SU-DHL-6 (cell line): ENCODE measurements around the gene COL4A2.

Experiments
- H2AFZ ChIP-seq: fragments of 200-600 bp; sonication (generic); 2 replicates; pipeline ENCODE4 v1.6.1; 2014; ENCODE audit warnings: low read depth, mild to moderate bottlenecking, moderate library complexity, mixed read lengths, antibody characterized with exemption, low read length; ENCODE audit not compliant: severe bottlenecking
- H3F3A ChIP-seq: fragments of 200-600 bp; shearing (Covaris generic); 2 replicates; pipeline ENCODE4 v1.6.0; 2016; ENCODE audit warnings: antibody characterized with exemption, mild to moderate bottlenecking; ENCODE audit not compliant: insufficient read depth
- H3K27ac ChIP-seq: fragments of 200-600 bp; sonication (generic); 2 replicates; pipeline ENCODE4 v1.5.1; 2016; ENCODE audit warnings: low read depth, mild to moderate bottlenecking, low read length, moderate library complexity, mixed read lengths
- H3K27me3 ChIP-seq: fragments of 200-600 bp; sonication (generic), shearing (Covaris generic); 2 replicates; pipeline ENCODE4 v1.6.0; 2014; ENCODE audit warnings: mild to moderate bottlenecking, low read length
- H3K36me3 ChIP-seq: fragments of 200-600 bp; sonication (generic); 2 replicates; pipeline ENCODE4 v1.6.1; 2014; ENCODE audit warnings: mild to moderate bottlenecking, low read length, mixed read lengths
- H3K4me2 ChIP-seq: fragments of 300-600, 200-600 bp; shearing (Covaris generic), sonication (generic); 2 replicates; pipeline ENCODE4 v1.6.0; 2014; ENCODE audit warnings: low read length, low read depth, mild to moderate bottlenecking; ENCODE audit not compliant: poor library complexity, severe bottlenecking
- H3K4me3 ChIP-seq: fragments of 200-600 bp; sonication (generic); 2 replicates; pipeline ENCODE4 v1.5.1; 2014; ENCODE audit warnings: antibody characterized with exemption, low read length, mild to moderate bottlenecking, mixed read lengths; ENCODE audit not compliant: insufficient read depth, poor library complexity, severe bottlenecking
- H3K79me2 ChIP-seq: fragments of 200-600 bp; sonication (generic); 2 replicates; pipeline ENCODE4 v1.6.1; 2014; ENCODE audit warnings: mild to moderate bottlenecking, low read length, moderate library complexity; ENCODE audit not compliant: insufficient read depth
- H3K9ac ChIP-seq: fragments of 200-600 bp; sonication (generic); 2 replicates; pipeline ENCODE4 v1.7.0; 2014; ENCODE audit warnings: mild to moderate bottlenecking, low read length
- H3K9me2 ChIP-seq: fragments of 200-600 bp; sonication (generic); replicated peaks from 2 replicates; pipeline ENCODE4 v1.6.1; 2014; ENCODE audit warnings: low read length; ENCODE audit not compliant: insufficient read depth
- H3K9me3 ChIP-seq: fragments of 200-600 bp; sonication (generic); 2 replicates; pipeline ENCODE4 v1.6.1; 2014; ENCODE audit warnings: low read length, mixed read lengths; ENCODE audit not compliant: insufficient read depth
- H4K20me1 ChIP-seq: fragments of 200-600 bp; sonication (generic); 2 replicates; pipeline ENCODE4 v1.6.1; 2014; ENCODE audit warnings: low read depth, mild to moderate bottlenecking, antibody characterized with exemption, low read length, moderate library complexity, mixed read lengths
- EZH2phosphoT487 ChIP-seq: fragments of 200-600 bp; sonication (generic), shearing (Covaris generic); conservative IDR thresholded peaks from 2 replicates; pipeline ENCODE4 v1.6.1; 2018; ENCODE audit warnings: mild to moderate bottlenecking, antibody characterized with exemption, low read length, moderate library complexity, mixed read lengths
- TF ChIP-seq, protein P1 (sequence below): fragments of 200-600 bp; sonication (generic); IDR thresholded peaks from one replicate; pipeline ENCODE4 v1.5.1; 2017; ENCODE audit warnings: antibody characterized with exemption, mild to moderate bottlenecking, low read length, moderate library complexity; ENCODE audit not compliant: insufficient read depth, poor library complexity, severe bottlenecking

The COL4A2 gene

DNA sequence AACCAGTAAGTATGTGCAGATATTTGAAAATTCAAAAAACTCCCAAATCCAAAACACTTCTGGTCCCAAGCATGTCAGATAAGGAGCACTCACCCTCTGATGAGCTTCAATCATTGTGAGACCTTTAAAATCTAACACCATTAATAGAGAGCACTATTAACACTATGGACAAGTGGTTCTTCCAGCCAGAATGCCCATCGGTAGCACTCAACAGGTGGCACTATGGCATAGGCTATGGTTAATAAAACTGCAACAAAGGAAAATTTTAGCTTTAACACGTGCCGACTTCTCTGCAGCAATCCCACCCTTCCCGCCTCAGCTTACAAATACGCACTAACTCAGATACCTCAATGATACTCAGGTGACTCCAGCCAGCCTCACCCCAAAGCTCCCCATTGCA lies 62.3 kb downstream of the COL4A2 start:
- Histone ChIP-seq H3K79me2 (no peaks in the 10 kb centered on the region), H3F3A (no peaks in the 10 kb centered on the region), H3K4me3 (no peak overlapping the region), H3K36me3 (no peaks in the 10 kb centered on the region), H3K9ac (no peak overlapping the region), H4K20me1 (no peaks in the 10 kb centered on the region), H3K27ac (no peak overlapping the region), H3K4me2 (no peak overlapping the region), H3K9me2 (no peaks in the 10 kb centered on the region), H3K27me3 (no peaks in the 10 kb centered on the region), H3K9me3 (no peaks in the 10 kb centered on the region), H2AFZ (no peak overlapping the region)
- no peak for TF ChIP-seq EZH2phosphoT487
- TF ChIP-seq, protein P1, sequence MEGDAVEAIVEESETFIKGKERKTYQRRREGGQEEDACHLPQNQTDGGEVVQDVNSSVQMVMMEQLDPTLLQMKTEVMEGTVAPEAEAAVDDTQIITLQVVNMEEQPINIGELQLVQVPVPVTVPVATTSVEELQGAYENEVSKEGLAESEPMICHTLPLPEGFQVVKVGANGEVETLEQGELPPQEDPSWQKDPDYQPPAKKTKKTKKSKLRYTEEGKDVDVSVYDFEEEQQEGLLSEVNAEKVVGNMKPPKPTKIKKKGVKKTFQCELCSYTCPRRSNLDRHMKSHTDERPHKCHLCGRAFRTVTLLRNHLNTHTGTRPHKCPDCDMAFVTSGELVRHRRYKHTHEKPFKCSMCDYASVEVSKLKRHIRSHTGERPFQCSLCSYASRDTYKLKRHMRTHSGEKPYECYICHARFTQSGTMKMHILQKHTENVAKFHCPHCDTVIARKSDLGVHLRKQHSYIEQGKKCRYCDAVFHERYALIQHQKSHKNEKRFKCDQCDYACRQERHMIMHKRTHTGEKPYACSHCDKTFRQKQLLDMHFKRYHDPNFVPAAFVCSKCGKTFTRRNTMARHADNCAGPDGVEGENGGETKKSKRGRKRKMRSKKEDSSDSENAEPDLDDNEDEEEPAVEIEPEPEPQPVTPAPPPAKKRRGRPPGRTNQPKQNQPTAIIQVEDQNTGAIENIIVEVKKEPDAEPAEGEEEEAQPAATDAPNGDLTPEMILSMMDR, result no peak

DNA sequence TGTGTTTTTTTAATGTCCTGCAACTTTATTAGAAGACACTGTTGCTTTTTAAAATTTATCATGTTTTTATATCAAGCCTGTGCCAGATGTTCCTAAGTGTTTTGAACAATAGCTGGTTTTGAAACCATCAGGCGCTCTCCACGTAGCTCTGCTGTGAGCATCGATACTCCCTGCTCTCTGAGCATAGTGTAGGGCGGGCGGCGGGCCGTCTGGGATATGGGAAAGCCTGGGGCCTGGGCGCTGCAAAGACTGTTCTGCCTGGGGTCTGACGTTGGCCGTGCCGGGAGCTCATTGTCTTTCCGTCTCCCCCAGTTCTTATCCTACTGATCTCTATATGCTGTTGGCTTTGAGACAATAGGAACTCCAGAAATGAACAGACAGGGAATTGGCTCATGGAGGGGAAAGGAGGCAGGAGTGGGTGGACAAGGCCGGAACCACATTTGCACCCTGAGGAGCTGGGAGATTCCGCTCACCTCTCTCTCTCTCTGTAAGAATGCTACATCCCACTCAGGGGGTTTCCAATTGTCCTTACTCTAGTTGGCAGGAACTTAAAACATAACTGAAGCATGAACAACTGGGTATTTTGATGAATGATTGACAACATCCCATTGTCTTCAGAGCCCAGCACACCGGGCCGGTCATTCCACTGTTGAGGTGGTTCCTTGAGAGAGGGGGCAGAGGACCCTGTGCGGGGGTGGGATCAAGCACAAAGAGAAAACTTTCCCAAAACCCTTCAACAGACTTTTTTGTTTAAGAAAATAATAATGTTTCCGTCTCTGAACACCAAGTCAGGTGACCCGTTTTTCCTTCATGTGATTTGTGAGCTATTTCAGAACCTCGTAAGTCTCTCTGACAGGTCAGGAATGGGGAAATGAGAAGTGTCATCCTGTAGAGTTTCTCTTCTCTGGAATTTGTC lies 64.7 kb downstream of the COL4A2 start:
- Histone ChIP-seq H2AFZ (no peak overlapping the region), H4K20me1 (no peaks in the 10 kb centered on the region), H3K9me2 (no peaks in the 10 kb centered on the region), H3K79me2 (no peaks in the 10 kb centered on the region), H3K4me3 (no peak overlapping the region), H3K9ac (no peak overlapping the region), H3K36me3 (no peaks in the 10 kb centered on the region), H3K4me2 (no peak overlapping the region), H3K9me3 (no peaks in the 10 kb centered on the region), H3K27me3 (no peaks in the 10 kb centered on the region), H3F3A (no peaks in the 10 kb centered on the region), H3K27ac (no peak overlapping the region)
- no peak for TF ChIP-seq EZH2phosphoT487
- TF ChIP-seq, protein P1, result no peak

DNA sequence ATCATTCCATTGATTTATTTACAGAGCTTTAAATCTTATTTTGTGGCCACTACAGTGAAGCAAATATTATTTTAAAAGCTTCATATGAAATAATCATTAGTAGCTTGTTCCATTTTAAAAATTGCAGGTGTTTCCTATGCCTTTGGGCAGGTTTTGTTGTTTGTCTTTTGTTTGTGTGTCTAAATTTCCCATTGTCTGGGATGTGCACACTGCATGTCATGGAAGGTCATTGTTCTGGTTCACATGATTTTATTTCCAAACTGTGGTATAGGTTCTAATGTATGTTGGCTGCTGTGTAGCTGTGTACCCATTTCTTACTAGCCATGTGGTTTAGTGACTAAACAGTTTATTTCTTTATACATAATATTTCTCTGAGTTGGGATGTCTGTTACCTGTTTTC lies 65.6 kb downstream of the COL4A2 start:
- H2AFZ ChIP-seq, result no peak overlapping the region
- no peak for TF ChIP-seq EZH2phosphoT487
- TF ChIP-seq, protein P1, result no peak
- no peaks in the 10 kb centered on the region for H3K79me2 ChIP-seq
- no peaks in the 10 kb centered on the region for H3K9me2 ChIP-seq
- no peaks in the 10 kb centered on the region for H3K27me3 ChIP-seq
- H3F3A ChIP-seq, result no peaks in the 10 kb centered on the region
- no peak overlapping the region for H3K9ac ChIP-seq
- H3K9me3 ChIP-seq, result no peaks in the 10 kb centered on the region
- H3K4me2 ChIP-seq, result no peak overlapping the region
- H3K27ac ChIP-seq, result no peak overlapping the region
- no peaks in the 10 kb centered on the region for H4K20me1 ChIP-seq
- no peak overlapping the region for H3K4me3 ChIP-seq
- no peaks in the 10 kb centered on the region for H3K36me3 ChIP-seq
